Measurements from ENCODE around the gene TCF7L1. TPM values are rescaled to one million over a fixed set of nuclear protein-coding genes. Genes with fewer than 3 reads are reported as not detected.

Gene TCF7L1
- polyA plus RNA-seq, 3 donors: 0.05 to 0.09 TPM; not detected in 1

DNA sequence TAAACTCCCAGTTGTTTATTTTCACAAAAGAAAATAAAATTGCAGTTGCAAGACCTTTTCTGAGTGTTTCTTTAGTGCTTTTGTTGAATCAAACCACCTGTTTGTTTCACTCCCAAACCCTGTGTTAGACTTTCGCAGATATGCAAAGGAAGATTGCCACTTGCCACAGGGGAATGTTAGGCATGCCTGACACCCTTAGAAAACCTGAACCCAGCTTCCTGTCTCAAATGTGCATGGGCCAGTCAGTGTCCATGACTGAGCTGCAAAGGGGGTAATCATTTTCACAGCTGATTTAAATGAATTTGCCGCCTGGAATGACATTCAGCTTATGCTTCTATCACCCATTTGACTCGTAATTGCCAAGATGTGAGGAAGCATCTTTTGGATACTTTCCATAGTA, 177.1 kb downstream of the TCF7L1 start:
- Mint-ChIP-seq H3K27me3 (ENCODE audit: low read depth in 3 of 3) (peaks cover 2 to 7% (median 4%) of the 10 kb centered on the region in 3 donors), H3K9me3 (no peaks in the 10 kb centered on the region), H3K4me3 (peak overlapping the region in 1 of 2 donors; percentile 93), H3K27ac (peak overlapping the region; percentile 84 to 94 (median 91)), H3K36me3 (peaks cover 17 to 29% of the 10 kb centered on the region in 2 donors), H3K4me1 (peaks cover 46% of the 10 kb centered on the region)
- TF ChIP-seq, protein P1, sequence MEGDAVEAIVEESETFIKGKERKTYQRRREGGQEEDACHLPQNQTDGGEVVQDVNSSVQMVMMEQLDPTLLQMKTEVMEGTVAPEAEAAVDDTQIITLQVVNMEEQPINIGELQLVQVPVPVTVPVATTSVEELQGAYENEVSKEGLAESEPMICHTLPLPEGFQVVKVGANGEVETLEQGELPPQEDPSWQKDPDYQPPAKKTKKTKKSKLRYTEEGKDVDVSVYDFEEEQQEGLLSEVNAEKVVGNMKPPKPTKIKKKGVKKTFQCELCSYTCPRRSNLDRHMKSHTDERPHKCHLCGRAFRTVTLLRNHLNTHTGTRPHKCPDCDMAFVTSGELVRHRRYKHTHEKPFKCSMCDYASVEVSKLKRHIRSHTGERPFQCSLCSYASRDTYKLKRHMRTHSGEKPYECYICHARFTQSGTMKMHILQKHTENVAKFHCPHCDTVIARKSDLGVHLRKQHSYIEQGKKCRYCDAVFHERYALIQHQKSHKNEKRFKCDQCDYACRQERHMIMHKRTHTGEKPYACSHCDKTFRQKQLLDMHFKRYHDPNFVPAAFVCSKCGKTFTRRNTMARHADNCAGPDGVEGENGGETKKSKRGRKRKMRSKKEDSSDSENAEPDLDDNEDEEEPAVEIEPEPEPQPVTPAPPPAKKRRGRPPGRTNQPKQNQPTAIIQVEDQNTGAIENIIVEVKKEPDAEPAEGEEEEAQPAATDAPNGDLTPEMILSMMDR (IDR thresholded peaks at IDR 0.05): no peak
- H3K27me3 ChIP-seq (ENCODE audit: control insufficient read depth in 2 of 2, insufficient read depth in 2 of 2, low read length in 2 of 2): no peaks in the 10 kb centered on the region
- peak overlapping the region; percentile 69 to 73 for H3K27ac ChIP-seq (ENCODE audit: low read depth in 1 of 2, low read length in 2 of 2)
- peak overlapping the region; percentile 70 for H2AFZ ChIP-seq (ENCODE audit: insufficient read depth, low read depth, low read length, poor library complexity, severe bottlenecking)
- peaks cover 17 to 25% of the 10 kb centered on the region in 2 donors for H3K36me3 ChIP-seq (replicated peaks in 1 of 2; ENCODE audit: control insufficient read depth in 1 of 2, insufficient read depth in 2 of 2, low read length in 2 of 2)
- DNase-seq: no peak
- peaks cover 20% of the 10 kb centered on the region for H4K20me1 ChIP-seq (ENCODE audit: insufficient read depth, low read length)
- no peaks in the 10 kb centered on the region for H3K79me2 ChIP-seq (ENCODE audit: insufficient read depth, low read length)
- 100% methylated on average over 1 of the region's 3 CpGs for WGBS (ENCODE audit: insufficient coverage)
- H3K4me3 ChIP-seq (replicated peaks in 1 of 3; ENCODE audit: low read depth in 2 of 3, low read length in 3 of 3): peak overlapping the region in 1 of 3 experiments; percentile 69
- peak overlapping the region; percentile 73 for H3K4me2 ChIP-seq (replicated peaks; ENCODE audit: extremely low read depth, low read length, poor library complexity, severe bottlenecking)
- intact Hi-C loops (cut with micrococcal nuclease): no loop called here
- no peaks in the 10 kb centered on the region for H3K9me3 ChIP-seq (replicated peaks in 1 of 2; ENCODE audit: control insufficient read depth in 1 of 2, insufficient read depth in 1 of 2, low read length in 2 of 2)
- H3K9ac ChIP-seq (ENCODE audit: insufficient read depth, low read length, poor library complexity, severe bottlenecking): no peak overlapping the region
- peaks cover 46 to 50% of the 10 kb centered on the region in 2 donors for H3K4me1 ChIP-seq (ENCODE audit: control insufficient read depth in 1 of 2, insufficient read depth in 2 of 2, low read length in 2 of 2)

DNA sequence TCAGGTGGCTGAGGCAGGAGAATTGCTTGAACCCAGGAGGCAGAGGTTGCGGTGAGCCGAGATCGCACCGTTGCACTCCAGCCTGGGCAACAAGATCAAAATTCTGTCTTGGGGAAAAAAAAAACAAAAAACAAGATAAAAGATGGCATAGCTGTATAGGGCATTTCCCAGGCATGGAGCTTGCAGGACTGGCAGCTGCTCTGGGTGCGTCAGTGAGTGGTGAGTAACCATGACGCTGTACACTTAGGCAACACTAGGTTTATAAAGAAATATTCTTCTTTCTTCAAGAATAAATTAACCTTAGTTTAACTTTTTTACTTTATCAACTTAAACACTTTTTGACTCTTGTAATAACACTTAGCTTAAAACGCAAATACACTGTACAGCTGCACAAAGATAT, 179.2 kb downstream of the TCF7L1 start:
- no peaks in the 10 kb centered on the region for H3K9me3 Mint-ChIP-seq
- Histone ChIP-seq H3K9ac (ENCODE audit: insufficient read depth, low read length, poor library complexity, severe bottlenecking) (no peak overlapping the region), H3K79me2 (ENCODE audit: insufficient read depth, low read length) (peaks cover 5% of the 10 kb centered on the region), H3K4me2 (replicated peaks; ENCODE audit: extremely low read depth, low read length, poor library complexity, severe bottlenecking) (no peak overlapping the region), H3K27me3 (ENCODE audit: control insufficient read depth in 2 of 2, insufficient read depth in 2 of 2, low read length in 2 of 2) (no peaks in the 10 kb centered on the region), H3K4me1 (ENCODE audit: control insufficient read depth in 1 of 2, insufficient read depth in 2 of 2, low read length in 2 of 2) (peaks cover 31 to 35% of the 10 kb centered on the region in 2 donors), H3K9me3 (replicated peaks in 1 of 2; ENCODE audit: control insufficient read depth in 1 of 2, insufficient read depth in 1 of 2, low read length in 2 of 2) (no peaks in the 10 kb centered on the region), H3K36me3 (replicated peaks in 1 of 2; ENCODE audit: control insufficient read depth in 1 of 2, insufficient read depth in 2 of 2, low read length in 2 of 2) (peaks cover 36 to 45% of the 10 kb centered on the region in 2 donors), H2AFZ (ENCODE audit: insufficient read depth, low read depth, low read length, poor library complexity, severe bottlenecking) (no peak overlapping the region), H3K4me3 (replicated peaks in 1 of 3; ENCODE audit: low read depth in 2 of 3, low read length in 3 of 3) (no peak overlapping the region), H4K20me1 (ENCODE audit: insufficient read depth, low read length) (peaks cover 41% of the 10 kb centered on the region), H3K27ac (ENCODE audit: low read depth in 1 of 2, low read length in 2 of 2) (no peak overlapping the region)
- WGBS (ENCODE audit: insufficient coverage): 94% methylated on average over 3 of the region's 7 CpGs
- H3K27ac Mint-ChIP-seq: peak overlapping the region in 3 of 7 donors; percentile 32 to 77 (median 33)
- TF ChIP-seq, protein P1 (IDR thresholded peaks at IDR 0.05): no peak
- intact Hi-C loops (cut with micrococcal nuclease): no loop called here
- H3K4me3 Mint-ChIP-seq: no peak overlapping the region
- H3K27me3 Mint-ChIP-seq (ENCODE audit: low read depth in 3 of 3): peaks cover 0 to 4% (median 2%) of the 10 kb centered on the region in 3 donors
- peaks cover 39% of the 10 kb centered on the region for H3K4me1 Mint-ChIP-seq
- peak in 1 of 3 donors; percentile 39 for DNase-seq
- peaks cover 33 to 47% of the 10 kb centered on the region in 2 donors for H3K36me3 Mint-ChIP-seq

Data from CD14-positive monocyte (primary cell).